DMS53 (cell line): ENCODE results near the gene RNU6-7.
A peak's percentile ranks its signal among the peaks of the same experiment; 100 is the strongest.

Source experiments
- DNase-seq: peaks from one replicate; lab custom pipeline; 2025; lab: John Stamatoyannopoulos, UW

The RNU6-7 gene

DNA sequence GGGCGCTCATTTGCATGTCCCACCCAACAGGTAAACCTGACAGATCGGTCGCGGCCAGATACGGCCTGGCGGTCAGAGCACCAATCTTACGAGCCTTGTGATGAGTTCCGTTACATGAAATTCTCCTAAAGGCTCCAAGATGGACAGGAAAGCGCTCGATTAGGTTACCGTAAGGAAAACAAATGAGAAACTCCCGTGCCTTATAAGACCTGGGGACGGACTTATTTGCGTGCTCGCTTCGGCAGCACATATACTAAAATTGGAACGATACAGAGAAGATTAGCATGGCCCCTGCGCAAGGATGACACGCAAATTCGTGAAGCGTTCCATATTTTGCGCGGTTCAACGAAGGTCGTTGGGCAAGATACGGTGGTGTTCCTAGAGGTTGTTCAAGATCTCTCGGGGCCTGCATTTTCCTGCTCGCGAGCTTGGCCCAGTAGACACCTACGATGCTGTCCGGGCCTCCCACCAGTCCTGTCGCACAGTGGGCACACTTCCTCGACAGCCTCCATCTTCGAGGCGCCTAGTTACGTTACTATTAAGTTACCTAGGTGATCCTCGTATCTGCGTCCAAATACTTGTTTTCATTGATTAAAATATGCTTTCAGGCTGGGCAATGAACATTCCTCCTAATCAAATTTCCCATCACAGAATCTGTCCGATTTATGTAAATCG lies at the start of gene RNU6-7:
TSS of gene RNU6-7 (plus strand) at position 230 of the 675 bp plus-strand sequence.
- peak; percentile 75 for DNase-seq

DNA sequence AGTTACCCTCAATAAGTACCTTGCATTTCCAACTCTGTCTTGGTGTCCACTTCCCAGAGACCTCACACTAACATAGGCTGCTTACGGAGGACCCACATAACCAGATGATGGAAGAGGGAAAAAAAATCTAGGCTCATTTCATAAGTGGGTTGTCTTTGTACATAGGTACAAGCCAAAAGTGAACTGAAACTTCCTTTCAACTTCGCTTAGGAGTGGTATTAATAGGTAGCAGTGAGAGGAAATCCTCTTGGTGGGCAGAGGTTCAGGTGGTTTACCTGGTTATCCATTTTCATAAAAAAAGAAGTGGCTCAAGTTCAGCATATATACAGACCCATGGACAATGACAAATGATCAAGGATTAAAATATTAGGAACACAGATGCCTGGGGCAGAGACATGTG lies 35.8 kb upstream of the RNU6-7 start:
- no peak for DNase-seq

DNA sequence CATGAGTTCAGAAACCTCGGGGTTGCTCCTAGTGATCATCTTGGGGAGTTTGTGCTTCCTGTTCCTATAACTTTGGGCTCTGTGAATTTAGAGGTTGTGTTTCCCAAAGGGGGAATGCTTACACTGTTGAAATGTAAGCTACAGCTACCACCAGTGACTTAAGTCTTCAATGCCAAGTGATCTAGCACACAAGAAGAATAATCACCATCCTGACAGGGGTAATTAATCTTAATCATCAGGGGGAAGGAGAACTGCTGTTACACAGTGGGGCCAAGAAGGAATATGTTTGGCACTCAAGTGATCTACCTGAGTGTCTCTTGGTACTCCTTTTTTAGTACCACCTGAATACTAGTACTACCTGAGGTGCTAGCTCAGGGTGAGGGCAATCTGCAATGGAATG lies 34.9 kb upstream of the RNU6-7 start:
- DNase-seq: no peak

DNA sequence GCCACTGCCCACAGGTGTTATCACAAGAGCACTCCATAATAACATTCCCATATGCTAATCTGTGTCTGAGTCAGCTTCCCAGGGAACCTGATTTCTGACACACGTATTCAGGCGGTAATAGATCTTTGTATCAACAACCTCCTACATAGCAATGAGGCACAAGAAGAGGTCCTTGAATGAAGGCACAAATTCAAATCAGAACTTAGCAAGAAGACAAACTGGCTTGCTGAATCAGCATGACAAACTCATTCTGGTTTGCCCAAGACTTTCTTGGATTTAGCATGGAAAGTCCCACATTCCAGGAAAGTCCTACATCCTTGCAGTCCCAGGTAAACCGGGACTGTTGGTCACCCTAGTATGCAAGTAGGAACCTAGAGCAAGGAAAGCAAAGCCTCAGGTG lies 33.9 kb upstream of the RNU6-7 start:
- DNase-seq: peak; percentile 4

DNA sequence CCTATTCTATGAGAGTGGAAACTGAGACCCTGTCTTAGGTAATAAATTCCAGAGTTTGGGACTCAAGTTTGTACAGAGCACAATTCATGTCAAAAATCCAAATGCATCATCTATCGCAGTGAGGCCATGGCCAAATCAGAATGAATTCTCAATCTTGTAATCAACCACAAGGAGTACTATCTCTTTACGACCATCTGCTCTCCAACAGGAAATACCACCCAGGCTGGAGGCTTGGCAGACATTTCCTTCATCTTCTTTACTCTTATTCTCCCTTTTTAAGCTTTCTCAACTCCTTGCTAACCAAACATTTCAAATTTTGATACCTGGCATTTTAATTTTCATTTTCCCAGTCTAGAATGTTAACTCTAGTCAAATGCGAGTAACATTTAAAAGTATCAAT lies 32.7 kb upstream of the RNU6-7 start:
- no peak for DNase-seq

DNA sequence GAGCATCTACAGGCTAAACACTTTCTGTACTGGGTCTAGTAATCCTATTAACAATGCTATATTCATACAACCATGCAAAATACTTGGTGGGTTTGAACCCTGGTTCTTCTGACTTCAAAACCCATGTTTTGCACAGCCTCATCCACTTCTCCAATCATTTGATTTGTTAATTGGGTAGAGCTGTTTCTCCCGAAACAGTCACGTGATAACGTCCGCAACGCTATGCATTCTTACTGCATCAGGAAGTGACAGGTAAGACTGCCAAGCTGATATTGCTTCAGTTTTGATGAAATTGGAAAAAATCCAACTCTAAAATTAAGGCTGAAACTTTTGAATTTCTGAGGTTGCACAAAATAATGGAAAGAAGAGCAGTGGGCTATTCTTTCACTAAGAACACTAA lies 30.4 kb upstream of the RNU6-7 start:
- DNase-seq: no peak

DNA sequence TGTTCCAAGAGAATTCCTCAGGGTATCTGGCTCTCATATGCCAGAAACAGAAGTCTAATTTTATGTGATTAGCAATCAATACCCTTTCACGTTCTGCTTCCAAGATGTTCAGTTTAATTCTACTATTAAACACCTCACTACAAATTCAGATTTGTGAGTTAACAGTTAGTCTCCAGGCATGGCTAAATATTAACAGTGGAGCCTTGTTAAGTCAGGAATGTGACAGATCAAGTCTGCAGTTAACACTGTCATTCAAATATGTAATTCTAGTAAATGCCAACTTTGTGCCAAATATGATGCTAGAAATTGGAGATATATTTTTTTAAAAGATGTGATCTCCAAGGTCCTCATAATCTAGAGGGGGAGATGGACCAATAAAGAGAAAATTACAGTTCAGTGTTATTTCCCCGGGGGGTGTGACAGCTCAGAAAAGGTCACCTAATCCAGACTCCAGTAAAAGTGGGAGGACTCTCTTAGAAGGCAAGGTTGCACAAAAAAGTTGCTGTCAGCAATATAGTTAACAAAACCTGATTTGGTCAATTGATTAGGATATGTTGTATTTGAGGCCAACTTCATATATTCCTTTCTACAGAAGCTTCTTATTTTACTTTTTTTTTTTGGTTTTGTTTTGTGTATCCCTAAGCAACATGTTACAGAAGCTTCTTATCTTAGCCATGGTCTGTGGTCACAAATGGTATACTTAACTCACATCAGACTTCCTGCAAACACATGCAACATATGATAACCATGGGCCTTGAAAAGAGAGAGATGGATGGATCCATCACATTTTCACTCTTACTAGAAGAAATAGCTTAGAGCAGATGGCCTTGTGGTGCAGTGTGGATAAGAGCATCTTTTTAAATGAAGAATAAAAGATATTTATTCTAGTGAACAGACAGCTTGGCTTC lies 18.4 kb upstream of the RNU6-7 start:
- DNase-seq: no peak

DNA sequence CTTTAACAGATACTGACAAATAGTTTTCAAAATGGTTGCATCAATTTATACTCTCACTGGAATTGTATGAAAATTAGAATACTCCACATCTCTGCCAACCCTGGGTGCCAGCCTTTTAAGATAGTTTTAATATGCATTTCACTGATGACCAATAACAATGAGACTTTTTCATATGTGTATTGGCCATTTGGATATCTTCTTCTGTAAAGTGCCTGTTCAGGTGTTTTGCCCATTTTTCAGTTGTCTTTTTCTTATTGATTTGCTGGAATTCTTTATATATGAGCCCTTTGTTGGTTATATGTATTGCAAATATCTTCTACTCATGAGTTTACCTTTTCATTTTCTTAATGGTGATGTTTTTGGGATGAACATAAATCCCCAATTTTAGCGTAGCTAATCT lies 16.7 kb upstream of the RNU6-7 start:
- DNase-seq: no peak

DNA sequence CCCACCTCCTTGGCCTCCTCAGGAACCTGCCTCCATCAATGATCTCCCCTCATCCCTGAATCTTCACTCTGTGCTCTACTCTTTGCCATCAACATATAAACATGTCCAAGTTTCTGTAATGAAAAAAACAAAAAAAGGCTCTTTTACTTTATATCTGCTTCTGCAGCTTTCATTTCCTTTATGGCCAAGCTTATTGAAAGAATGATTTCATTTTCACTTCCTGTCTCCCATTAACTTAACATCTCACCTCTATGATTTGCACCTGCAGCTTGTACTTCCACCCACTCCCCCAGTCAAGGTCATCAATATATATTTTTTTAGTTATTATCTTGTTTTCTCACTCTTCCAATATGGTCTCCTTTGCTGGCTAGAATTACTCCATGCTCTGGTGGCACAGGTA lies 15.6 kb upstream of the RNU6-7 start:
- no peak for DNase-seq

DNA sequence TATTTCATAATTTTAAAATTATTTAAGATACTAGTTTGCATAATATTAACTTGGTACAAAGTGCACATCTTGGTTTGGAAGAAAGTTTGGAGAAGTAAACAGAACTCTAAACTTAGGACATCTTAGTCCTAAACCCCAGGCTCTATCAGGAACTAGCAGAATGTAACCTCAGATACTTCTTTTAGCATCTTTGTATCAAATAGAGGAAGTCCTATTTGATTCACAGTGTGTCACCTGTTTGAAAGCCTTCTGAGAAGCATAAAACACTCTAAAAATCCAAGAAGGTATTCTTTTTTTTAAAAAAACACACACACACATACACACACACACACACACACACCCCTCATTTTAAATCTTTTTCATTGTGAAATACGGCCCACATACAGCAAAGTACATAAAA lies 12.0 kb upstream of the RNU6-7 start:
- DNase-seq: no peak

DNA sequence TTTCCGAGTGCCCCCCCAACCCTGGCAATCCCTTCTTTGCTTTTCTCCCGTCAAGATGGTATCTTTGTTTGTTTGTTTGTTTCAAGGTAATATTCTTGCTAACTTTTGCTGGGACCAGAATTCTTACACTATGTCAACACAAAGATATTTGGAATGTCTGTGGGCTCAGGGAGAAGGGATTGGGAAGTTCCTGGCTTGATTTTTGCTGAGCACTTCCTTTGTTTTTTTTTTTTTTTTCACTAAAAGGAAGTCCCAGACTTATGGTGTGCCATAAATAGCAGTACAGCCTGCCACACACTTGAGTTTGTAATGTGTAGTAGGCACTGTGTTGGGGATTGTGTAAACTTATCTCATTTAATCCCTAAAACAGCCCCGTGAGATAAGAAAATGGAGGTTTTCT lies 11.2 kb upstream of the RNU6-7 start:
- no peak for DNase-seq

DNA sequence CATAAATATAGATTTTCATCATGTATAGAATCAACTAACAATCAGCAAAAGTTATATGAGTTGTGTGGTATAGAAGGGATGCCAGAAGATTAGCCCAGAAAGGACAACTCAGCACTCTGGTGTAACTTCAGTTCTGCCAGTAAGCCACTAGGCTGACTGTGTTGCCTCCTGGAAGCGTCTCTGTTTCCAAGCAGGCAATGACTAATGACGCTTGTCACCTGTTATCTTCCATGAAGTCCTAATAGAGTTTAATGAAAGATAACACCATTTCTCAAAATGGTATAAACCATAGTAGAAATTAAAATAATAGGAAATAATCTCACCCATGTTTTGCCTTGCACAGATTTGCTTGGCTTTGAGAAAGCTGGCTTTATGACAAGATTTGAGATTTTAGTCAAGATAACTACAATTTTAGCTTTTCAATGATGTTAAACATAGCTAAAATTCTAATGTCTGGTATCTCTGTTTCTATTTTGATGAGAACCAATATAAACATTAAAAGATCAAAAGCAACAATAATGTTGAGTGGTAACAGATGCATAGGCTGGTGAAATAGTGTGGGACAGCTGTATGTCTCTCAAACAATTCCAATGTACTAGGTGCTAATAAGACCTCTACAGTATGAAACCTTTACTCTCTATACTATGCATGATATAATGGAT lies 9.0 kb upstream of the RNU6-7 start:
- DNase-seq: no peak

DNA sequence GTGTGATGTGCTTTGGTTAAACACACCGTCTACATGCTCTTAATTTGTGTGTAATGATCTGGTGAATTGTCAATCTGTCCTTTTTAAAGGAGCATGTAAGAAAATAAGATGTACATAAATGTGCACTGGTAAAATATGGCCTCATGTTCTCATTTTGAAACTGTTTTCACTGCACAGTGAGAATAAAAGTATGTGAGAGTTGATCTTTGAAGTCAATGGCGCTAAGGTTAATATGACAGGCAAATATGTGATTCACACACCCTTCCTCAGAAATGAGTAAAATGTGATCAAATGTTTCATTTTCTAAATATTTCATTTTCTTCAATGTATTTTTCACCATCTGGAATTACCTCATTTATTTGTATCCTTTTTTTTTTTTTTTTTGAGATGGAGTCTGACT lies 8.3 kb upstream of the RNU6-7 start:
- DNase-seq: no peak

DNA sequence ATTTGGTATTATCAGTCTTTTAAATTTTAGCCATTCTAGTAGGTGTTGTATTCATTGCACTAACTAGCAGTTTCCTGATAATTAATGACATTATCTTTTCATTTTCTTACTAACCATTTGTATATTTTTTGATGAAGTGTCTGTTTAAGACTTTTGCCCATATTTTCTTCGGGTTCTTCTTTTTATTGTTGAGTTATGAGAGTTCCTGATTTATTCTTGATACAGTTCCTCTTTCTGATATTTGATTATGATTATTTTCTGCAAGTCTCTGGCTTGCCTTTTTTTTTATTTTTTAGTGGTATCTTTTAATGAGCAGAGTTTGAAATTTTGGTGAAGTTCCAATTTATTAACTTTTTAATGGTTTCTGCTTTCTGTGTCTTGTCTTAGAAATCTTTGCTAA lies 6.2 kb upstream of the RNU6-7 start:
- no peak for DNase-seq

DNA sequence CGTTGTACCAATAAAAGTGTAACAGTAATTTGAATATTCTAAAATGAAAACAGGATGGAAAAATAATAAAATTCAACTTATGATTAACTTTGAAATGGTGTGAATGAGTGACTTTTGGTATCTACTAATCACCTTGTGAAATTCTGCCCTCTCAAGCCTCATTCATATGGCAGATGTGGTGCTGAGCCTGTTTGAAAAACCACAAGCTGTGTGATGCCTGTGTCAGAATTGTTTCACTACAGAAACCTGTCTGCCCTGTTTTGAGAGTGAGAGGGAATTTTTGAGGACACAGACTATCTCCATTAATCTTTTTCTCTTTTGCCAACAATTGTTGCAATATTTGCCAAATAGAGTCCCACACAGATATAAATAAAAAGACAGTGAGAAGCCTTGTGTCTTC lies 3.9 kb upstream of the RNU6-7 start:
- peak; percentile 4 for DNase-seq

DNA sequence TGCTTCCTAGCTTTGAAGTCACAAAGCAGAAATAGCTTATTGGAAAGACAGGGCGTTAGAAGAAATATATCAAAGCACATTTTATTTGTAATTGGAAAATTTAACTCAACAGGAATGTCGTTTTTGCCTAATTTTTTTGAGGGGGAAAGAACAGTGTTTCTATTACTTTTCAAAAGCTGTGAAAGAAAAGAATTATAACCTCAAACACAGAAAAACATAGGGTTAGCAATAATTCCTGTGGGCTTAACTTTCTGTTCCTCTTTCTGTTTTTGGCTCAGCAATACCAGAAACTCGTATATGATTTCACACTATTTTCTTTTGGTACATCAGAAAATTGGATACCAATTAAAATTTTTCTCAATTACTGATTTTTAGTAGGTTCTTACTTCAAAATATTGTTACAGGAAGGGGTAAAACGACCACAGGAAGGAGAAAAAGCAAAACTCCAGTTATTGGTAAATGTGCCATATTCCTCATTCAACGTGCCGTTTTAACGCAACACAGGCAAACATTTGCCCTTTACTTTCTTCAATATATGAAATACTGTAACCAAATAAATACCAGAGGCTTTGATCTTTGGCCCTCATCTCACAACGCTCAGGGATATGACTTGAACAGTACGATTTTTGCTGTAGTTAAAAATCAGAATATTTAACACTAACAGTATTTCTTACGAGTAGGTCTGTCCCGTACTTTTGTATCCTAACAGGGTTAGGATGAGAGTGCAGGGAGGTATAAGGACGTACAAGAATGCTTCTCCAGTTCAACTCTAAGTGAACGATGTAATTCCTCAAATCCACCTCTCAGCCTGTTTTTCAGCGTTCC lies 1.3 kb upstream of the RNU6-7 start:
- no peak for DNase-seq

DNA sequence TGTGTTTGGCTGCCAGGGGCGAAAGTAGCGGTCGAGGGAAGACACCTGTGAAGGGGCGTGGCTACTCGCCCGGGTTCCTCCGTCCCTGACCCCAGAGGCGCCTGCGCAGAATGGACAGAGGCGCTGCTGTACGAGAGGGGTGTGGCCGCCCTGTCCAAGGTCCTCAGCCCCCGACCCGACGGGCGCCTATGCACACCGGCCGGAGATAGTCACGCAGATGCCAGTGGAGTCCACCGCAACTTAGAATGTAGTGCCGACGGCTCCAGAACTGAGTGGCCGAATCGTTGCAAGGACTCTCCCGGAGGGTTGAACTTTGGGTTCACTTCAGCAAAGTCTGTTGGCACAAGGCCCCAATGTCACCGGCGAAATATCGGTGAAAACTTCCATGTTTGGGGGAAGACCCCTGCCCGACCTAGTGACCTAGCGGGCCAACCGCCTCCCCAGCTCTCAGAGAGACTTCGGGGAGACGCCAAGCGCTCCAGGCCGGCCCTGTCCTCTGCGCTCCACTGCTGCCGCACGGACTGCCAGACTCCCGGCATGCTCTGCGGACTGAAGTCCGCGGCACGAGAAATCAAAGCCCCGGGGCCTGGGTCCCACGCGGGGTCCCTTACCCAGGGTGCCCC lies 541 bp upstream of the RNU6-7 start:
- peak; percentile 95 for DNase-seq

DNA sequence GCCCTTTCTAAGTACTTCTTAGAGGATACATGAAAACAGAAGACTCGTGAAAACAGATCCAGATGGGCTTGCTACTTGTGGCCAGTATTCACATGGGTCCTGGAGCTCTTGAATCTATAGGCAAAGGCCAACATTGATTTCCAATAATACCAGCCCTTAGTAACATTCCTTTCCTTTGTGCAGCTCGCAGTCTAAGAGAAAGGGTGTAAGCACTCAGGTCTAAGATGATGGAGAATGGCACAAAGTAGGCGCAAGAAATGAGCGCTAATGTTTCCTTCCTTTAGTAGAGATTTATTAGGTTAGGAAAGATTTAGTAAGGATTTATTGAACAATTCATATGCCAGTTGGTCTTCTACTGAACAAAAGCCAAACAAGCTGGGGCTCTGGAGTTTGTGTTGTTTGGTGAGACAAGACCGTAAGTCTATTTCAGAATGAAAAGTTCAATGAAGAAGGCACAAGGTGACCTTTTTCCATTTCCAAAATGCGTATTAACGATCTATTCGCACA lies 699 bp downstream of the RNU6-7 start:
- peak; percentile 74 for DNase-seq

DNA sequence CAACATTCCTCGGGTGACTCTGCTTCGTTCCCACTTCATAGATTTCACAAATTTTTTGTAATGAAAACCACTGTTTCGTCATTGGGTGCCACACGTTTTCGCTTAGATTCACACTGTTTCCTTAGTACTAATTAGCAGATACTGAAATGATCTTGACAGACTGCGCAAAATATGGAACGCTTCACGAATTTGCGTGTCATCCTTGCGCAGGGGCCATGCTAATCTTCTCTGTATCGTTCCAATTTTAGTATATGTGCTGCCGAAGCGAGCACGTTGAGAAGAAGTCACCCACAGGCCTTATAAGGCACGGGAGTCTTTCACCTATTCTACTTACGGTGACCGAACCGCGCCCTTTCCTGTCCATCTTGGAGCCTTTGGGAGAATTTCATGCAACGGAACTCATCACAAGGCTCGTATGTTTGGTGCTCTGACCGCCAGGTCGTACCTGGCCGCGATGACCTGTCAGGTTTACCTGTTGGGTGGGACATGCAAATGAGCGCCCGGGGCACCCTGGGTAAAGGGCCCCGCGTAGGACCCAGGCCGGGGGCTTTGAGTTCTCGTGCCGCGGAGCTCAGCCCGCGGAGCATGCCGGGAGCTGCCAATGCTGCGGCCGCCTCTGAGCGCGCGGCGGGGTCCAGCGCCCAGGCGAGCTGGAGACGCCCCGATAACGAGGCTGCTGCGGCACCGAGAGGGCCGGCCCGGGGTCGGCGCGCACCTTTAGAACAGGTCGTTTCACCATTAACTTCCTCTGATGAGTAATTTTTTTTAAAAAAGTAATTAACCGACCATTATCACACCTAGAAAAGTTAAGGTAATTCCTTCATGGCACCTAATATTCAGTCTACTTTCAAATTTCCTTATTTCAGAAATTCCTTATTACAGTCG lies 1.4 kb downstream of the RNU6-7 start, which contains the start of gene RNU6-8:
TSS of gene RNU6-8 (minus strand) at position 272 of the 885 bp plus-strand sequence.
- peak; percentile 93 for DNase-seq

DNA sequence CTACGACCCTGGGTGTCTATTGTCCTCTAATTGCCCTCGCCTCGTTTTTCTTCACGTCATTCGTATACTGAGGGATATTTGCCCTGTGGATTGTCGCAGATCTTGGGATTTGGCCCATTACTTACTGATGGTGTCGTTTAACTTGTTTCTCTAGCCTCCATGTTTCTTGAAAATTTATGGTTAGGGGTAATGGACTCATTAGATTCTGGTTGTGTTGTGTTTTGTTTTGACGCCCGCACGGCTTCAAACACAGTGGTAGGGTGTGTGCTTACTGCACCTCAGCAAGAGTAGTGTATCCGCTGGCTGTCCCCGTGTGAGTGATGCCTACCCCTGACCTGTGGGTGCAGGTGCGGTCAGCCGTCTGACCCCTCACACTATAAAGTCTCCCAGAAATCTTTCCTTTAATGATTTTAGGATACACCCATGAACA lies 2.1 kb downstream of the RNU6-7 start:
- DNase-seq: peak; percentile 65
